Psoas muscle (tissue), 8 donors: ENCODE measurements around the gene SEPTIN2. TPM values are rescaled to one million over a fixed set of nuclear protein-coding genes. Genes with fewer than 3 reads are reported as not detected.
"Not testable (repeated sequence)": the region's sequence is repeated elsewhere in the genome, so short reads cannot be mapped to it uniquely, and the experiment has no call there.

Source experiments
- ATAC-seq, 4 donors: fragments of 200-7000 bp; cut with Tn5 transposase; one replicate each; pipeline ENCODE4 v1.9.1; 2020; ENCODE audit warnings: moderate library complexity in 3 of 4, mild to moderate bottlenecking in 2 of 4
- DNase-seq, 2 donors: peaks; one replicate each; pipeline ENCODE4 v3.0.0-alpha.2; 2020
- H3K27ac ChIP-seq: fragments of 200-600 bp; one replicate; pipeline ENCODE4 v1.8.0; 2022
- H3K27me3 ChIP-seq, 3 donors: fragments of 200-600 bp in 1 of 3; one replicate each; pipeline versions ENCODE4 v1.6.1 to v1.8.0; 2013 to 2022; ENCODE audit warnings: low read length in 2 of 3, mild to moderate bottlenecking in 2 of 3, moderate library complexity in 1 of 3; ENCODE audit not compliant: insufficient read depth in 3 of 3
- H3K36me3 ChIP-seq, 2 donors: fragments of 200-600 bp in 1 of 2; one replicate each; pipeline versions ENCODE4 v1.6.1 to v1.8.0; 2013 to 2022; ENCODE audit warnings: low read depth in 1 of 2, mild to moderate bottlenecking in 1 of 2, moderate library complexity in 1 of 2; ENCODE audit not compliant: insufficient read depth in 1 of 2
- H3K4me1 ChIP-seq: fragments of 200-600 bp; one replicate; pipeline ENCODE4 v1.8.0; 2022
- H3K4me3 ChIP-seq: fragments of 200-600 bp; one replicate; pipeline ENCODE4 v1.8.0; 2022; ENCODE audit warnings: mild to moderate bottlenecking
- H3K9me3 ChIP-seq: fragments of 200-600 bp; one replicate; pipeline ENCODE4 v1.8.0; 2022
- WGBS, 3 donors: extraction: QIAGEN DNeasy Blood & Tissue Kit; methylation state at CpG; one replicate each; pipeline versions ENCODE4 v1.1.6 to v1.1.7; 2013; 5-methylcytosine and 5-hydroxymethylcytosine counted together
- intact Hi-C, 2 donors: fragments of 100-400 bp; cut with DNase I; formaldehyde crosslinking; loops; one replicate each; pipeline versions ENCODE4 v1.11.0 to v1.14.2; 2022
- polyA plus RNA-seq, 3 donors: library from polyadenylated mRNA; stranded (reverse); fragments of 200-250 nt; gene quantifications; one replicate each; pipeline ENCODE4 v1.2.3, GENCODE V29; 2013
- total RNA-seq, 4 donors: library from RNA; stranded (reverse); fragmentation: NEBNext Ultra II Directional in 2 of 4; extraction: Animal tissue kit (Norgen Biotek cat#: 25700) in 2 of 4; gene quantifications; one replicate each; pipeline versions ENCODE4 v1.2.1 to v1.2.4, GENCODE V29; 2021 to 2023
- TF ChIP-seq, protein P1 (sequence below): fragments of 200-600 bp; IDR thresholded peaks from one replicate; pipeline ENCODE4 v1.8.0; 2022; ENCODE audit warnings: antibody characterized with exemption
- donor health status: healthy with polysubstance abuse.
- donor health status: DM: no; HTN: no; CAD: no; lungs with moderate emphysema.
- donor health status: Bipolar disorder and iron deficiency.
- donor health status: healthy.
- donor health status: DM: yes; HTN: yes; CAD: no.
- donor health status: DM: no; HTN: no; CAD: no.
- donor health status: DM: no; HTN: no; CAD: no.
- donor health status: DM: yes; HTN: yes; CAD: no.

SEPTIN2 gene
- total and polyA plus RNA-seq, 7 donors, result 68.8 to 161 (median 122) TPM

DNA sequence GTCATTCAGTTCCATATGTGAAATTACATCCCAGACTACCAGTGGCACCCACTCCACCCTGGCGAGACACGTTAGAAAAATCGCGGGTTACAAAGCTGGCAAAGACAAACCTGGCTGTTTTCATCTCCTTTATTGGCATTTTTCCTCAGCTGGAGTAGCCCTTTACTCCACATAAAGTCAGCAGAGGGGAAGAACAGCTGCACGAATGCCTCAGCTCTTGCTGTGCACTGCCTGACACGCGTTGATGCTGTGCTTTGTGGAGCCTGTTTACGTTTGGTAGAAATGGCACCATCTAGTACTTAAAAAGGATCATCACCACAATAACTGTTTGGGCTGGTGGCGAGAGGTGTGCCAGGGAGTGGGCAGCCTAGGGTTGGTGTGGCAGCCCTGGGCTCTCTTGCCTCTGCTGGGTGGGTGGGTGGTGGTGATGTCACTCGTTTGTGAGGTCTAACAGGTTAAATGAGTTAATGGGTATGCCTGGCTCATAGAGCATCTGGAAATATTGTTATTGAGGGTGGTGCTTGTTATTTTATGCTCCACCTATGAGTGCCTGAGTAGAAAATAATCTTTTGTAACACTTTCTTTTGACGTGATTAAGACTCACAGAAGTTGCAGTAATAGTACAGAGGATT is 56.8 kb downstream of the SEPTIN2 start:
- intact Hi-C loops, result no loop called here
- Histone ChIP-seq H3K4me1 (peaks cover under 1% of the 10 kb centered on the region), H3K27me3 (no peaks in the 10 kb centered on the region), H3K9me3 (no peaks in the 10 kb centered on the region), H3K27ac (no peak overlapping the region), H3K36me3 (peaks cover 0 to 20% of the 10 kb centered on the region in 2 donors), H3K4me3 (no peak overlapping the region)
- WGBS, 3 donors, result 39 to 51% (median 43%) methylated on average over 11 of the region's 11 CpGs
- peak in 1 of 4 donors; percentile 33 for ATAC-seq
- DNase-seq, result no peak
- TF ChIP-seq, protein P1, sequence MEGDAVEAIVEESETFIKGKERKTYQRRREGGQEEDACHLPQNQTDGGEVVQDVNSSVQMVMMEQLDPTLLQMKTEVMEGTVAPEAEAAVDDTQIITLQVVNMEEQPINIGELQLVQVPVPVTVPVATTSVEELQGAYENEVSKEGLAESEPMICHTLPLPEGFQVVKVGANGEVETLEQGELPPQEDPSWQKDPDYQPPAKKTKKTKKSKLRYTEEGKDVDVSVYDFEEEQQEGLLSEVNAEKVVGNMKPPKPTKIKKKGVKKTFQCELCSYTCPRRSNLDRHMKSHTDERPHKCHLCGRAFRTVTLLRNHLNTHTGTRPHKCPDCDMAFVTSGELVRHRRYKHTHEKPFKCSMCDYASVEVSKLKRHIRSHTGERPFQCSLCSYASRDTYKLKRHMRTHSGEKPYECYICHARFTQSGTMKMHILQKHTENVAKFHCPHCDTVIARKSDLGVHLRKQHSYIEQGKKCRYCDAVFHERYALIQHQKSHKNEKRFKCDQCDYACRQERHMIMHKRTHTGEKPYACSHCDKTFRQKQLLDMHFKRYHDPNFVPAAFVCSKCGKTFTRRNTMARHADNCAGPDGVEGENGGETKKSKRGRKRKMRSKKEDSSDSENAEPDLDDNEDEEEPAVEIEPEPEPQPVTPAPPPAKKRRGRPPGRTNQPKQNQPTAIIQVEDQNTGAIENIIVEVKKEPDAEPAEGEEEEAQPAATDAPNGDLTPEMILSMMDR, result no peak

DNA sequence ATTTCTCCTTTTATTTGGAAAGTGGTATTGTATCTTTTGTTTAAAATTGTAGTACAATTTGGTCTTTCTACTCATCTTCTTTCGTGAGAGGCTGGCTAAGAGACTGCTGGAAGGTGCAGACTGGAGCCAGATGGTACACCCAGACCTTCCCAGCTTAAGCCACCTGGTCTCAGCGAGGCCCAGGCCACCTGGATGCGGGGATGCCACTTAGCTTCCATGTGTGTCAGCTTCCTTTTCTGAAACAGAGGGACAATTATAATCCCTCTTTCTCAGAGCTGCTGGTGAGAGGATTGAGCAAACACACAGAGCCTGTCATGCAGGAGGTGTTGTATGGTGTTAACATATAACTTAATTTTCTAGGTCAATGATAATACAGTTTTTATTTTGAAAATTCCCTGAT is 57.7 kb downstream of the SEPTIN2 start:
- Histone ChIP-seq H3K9me3 (no peaks in the 10 kb centered on the region), H3K36me3 (peaks cover 0 to 20% of the 10 kb centered on the region in 2 donors), H3K27ac (no peak overlapping the region), H3K27me3 (no peaks in the 10 kb centered on the region), H3K4me3 (no peak overlapping the region), H3K4me1 (no peaks in the 10 kb centered on the region)
- intact Hi-C loops, result no loop called here
- 84 to 91% (median 86%) methylated on average over 3 of the region's 3 CpGs for WGBS, 3 donors
- ATAC-seq (no peak), DNase-seq (no peak)
- TF ChIP-seq, protein P1, result no peak

DNA sequence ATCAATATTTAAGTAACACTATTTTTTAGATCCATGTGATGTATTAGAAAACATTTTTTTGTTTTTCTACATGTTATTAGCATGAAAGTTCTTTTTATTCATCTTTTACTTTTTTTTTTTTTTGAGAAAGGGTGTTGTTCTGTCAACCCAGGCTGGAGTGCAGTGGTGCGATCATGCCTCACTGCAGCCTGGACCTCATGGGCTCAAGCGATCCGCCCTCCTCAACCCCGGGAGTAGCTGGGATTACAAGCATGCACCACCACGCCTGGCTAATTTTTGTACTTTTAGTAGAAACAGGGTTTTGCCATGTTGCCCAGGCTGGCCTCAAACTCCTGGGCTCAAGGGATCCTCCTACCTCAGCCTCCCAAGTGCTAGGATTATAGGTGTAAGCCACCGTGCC is 58.2 kb downstream of the SEPTIN2 start:
- WGBS, 3 donors, result 93 to 94% (median 93%) methylated on average over 6 of the region's 6 CpGs
- H3K4me3 ChIP-seq, H3K9me3 ChIP-seq, ATAC-seq, H3K27ac ChIP-seq, H3K4me1 ChIP-seq, H3K27me3 ChIP-seq, DNase-seq, intact Hi-C loops: not testable (repeated sequence)
- peaks cover 0 to 20% of the 10 kb centered on the region in 2 donors for H3K36me3 ChIP-seq

DNA sequence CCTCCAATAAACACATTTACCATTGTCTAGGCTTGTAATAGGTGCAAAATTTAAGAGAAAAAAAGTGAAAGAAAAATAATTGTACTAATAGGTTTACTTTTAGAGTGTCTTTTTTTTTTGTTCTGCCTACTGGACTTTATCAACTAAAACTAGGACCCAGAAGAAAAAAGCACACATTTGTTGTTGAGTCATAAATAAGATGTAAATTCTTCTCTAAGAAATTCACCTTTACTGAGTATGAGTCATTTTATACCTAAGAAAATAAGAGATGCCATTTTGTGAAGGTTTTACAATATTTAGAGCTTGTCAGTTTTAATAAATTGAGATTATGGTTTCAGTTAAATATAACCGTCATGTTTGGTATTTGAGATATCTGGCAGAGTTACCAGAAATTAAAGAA is 59.6 kb downstream of the SEPTIN2 start:
- H3K4me1 ChIP-seq, result peaks cover 5% of the 10 kb centered on the region
- no peak overlapping the region for H3K27ac ChIP-seq
- WGBS, 3 donors, result 53 to 90% (median 68%) methylated on average over 1 of the region's 1 CpG
- H3K27me3 ChIP-seq, result no peaks in the 10 kb centered on the region
- H3K36me3 ChIP-seq, result peaks cover 0 to 20% of the 10 kb centered on the region in 2 donors
- H3K9me3 ChIP-seq, result no peaks in the 10 kb centered on the region
- ATAC-seq, result no peak
- DNase-seq, result no peak
- no peak overlapping the region for H3K4me3 ChIP-seq
- intact Hi-C loops, result no loop called here
- TF ChIP-seq, protein P1, result no peak

DNA sequence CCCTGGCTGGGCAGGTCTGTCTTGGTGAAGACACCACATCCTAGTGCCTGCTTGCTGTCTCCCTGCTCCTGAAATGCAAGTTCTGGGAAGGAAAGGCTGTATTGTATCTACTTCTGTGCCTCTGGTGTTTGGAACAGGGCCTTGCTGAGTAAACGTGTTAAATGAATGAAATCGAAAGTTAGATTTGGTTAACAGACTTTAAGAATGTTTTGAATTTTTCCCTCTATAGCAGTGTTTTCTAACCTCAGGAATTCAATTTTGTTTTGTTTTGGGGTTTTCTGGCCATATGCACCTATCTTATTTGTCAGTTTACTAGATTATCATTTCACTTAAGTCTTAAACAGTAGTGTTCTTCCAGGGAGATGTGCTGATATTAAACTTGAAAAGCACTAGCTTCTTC is 61.1 kb downstream of the SEPTIN2 start:
- H3K4me3 ChIP-seq, result no peak overlapping the region
- no peaks in the 10 kb centered on the region for H3K9me3 ChIP-seq
- DNase-seq (no peak), ATAC-seq (no peak)
- H3K27ac ChIP-seq, result no peak overlapping the region
- peaks cover 0 to 20% of the 10 kb centered on the region in 2 donors for H3K36me3 ChIP-seq
- intact Hi-C loops, result no loop called here
- H3K27me3 ChIP-seq, result no peaks in the 10 kb centered on the region
- TF ChIP-seq, protein P1, result no peak
- H3K4me1 ChIP-seq, result peaks cover 5% of the 10 kb centered on the region
- WGBS, 3 donors, result 77 to 93% (median 91%) methylated on average over 2 of the region's 2 CpGs
